Progenitor cell of endocrine pancreas (in vitro differentiated cells): ENCODE measurements around the gene CACNB3. TPM values are rescaled to one million over a fixed set of nuclear protein-coding genes. Genes with fewer than 3 reads are reported as not detected.

ENCODE experiments used
- DNase-seq: peaks from one replicate; pipeline ENCODE4 v3.0.0; 2021; ENCODE audit warnings: low spot score; ENCODE audit not compliant: unreplicated experiment
- H3K27ac Mint-ChIP-seq: 2 replicates; pipeline ENCODE4 v1.8.0; 2021; ENCODE audit warnings: mild to moderate bottlenecking, moderate library complexity, mixed read lengths
- H3K27me3 Mint-ChIP-seq: 2 replicates; pipeline ENCODE4 v1.8.0; 2021; ENCODE audit warnings: mixed read lengths
- H3K36me3 Mint-ChIP-seq: 2 replicates; pipeline ENCODE4 v1.8.0; 2022; ENCODE audit warnings: mixed read lengths; ENCODE audit not compliant: insufficient read depth
- H3K4me1 Mint-ChIP-seq: 2 replicates; pipeline ENCODE4 v1.8.0; 2021; ENCODE audit warnings: low read depth, mixed read lengths
- H3K4me3 Mint-ChIP-seq: 2 replicates; pipeline ENCODE4 v1.8.0; 2021; ENCODE audit warnings: low read depth, mild to moderate bottlenecking, moderate library complexity, mixed read lengths
- H3K9me3 Mint-ChIP-seq: 2 replicates; pipeline ENCODE4 v1.8.0; 2021; ENCODE audit warnings: low read depth, mixed read lengths
- microRNA-seq: library from miRNA; unstranded; fragments of <30 nt; microRNA quantifications from one replicate; pipeline ENCODE4 v1.1.0, GENCODE V29; 2020; ENCODE audit warnings: borderline number of aligned reads; ENCODE audit not compliant: unreplicated experiment
- total RNA-seq: library from RNA; stranded (reverse); gene quantifications from 2 replicates; pipeline ENCODE4 v1.2.1, GENCODE V29; 2021
- TF ChIP-seq, protein P1 (sequence below): fragments of 200-600 bp; sonication (generic); IDR thresholded peaks from one replicate; pipeline ENCODE4 v1.5.0; 2021; ENCODE audit warnings: antibody characterized with exemption, mild to moderate bottlenecking; ENCODE audit not compliant: unreplicated experiment

Gene CACNB3
- total RNA-seq, 1 donor from 2014 or later, result 73.9 TPM

DNA sequence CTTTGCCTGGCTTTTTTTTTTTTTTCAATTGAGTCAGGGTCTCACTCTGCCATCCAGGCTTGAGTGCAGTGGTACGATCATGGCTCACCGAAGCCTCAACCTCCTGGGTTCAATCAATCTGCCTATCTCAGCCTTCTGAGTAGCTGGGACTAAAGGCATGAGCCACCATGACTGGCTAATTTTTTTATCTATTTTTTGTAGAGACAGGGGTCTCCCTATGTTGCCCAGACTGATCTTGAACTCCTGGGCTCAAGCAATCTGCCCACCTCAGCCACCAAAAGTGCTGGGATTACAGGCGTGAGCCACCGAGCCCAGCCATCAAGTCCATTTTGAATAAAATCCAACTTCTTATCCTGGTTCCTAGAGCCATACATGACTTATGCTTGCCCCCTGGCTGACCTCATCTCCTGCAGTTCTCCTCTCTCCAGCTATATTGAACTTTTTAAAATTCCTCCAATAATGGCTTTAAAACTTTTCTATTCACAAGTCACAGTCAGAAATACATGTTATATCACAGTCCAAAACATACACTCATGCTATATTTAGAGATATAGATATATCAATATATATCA, 57.7 kb downstream of the CACNB3 start:
- DNase-seq, result no peak
- Mint-ChIP-seq H3K4me1 (peaks cover 6% of the 10 kb centered on the region), H3K36me3 (no peaks in the 10 kb centered on the region), H3K27me3 (no peaks in the 10 kb centered on the region), H3K9me3 (no peaks in the 10 kb centered on the region), H3K4me3 (no peak overlapping the region), H3K27ac (no peak overlapping the region)
- TF ChIP-seq, protein P1, sequence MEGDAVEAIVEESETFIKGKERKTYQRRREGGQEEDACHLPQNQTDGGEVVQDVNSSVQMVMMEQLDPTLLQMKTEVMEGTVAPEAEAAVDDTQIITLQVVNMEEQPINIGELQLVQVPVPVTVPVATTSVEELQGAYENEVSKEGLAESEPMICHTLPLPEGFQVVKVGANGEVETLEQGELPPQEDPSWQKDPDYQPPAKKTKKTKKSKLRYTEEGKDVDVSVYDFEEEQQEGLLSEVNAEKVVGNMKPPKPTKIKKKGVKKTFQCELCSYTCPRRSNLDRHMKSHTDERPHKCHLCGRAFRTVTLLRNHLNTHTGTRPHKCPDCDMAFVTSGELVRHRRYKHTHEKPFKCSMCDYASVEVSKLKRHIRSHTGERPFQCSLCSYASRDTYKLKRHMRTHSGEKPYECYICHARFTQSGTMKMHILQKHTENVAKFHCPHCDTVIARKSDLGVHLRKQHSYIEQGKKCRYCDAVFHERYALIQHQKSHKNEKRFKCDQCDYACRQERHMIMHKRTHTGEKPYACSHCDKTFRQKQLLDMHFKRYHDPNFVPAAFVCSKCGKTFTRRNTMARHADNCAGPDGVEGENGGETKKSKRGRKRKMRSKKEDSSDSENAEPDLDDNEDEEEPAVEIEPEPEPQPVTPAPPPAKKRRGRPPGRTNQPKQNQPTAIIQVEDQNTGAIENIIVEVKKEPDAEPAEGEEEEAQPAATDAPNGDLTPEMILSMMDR, result no peak

Small RNAs within 50 kb of the gene (microRNA-seq; reads per million reads assigned to microRNA genes)
- gene MIR4701, result not detected

Other genes starting within 250 kb of the CACNB3 start
- not detected in 2 replicates for gene LALBA, start 248.4 kb upstream of the CACNB3 start, total RNA-seq
- gene KANSL2, start 136.3 kb upstream of the CACNB3 start, total RNA-seq, result 49.5 and 54.4 TPM in 2 replicates
- 43.8 and 48.8 TPM in 2 replicates for gene CCNT1, start 101.8 kb upstream of the CACNB3 start, total RNA-seq
- gene ADCY6, start 29.4 kb upstream of the CACNB3 start, total RNA-seq, result 120 and 128 TPM in 2 replicates
- 116 and 129 TPM in 2 replicates for gene DDX23, start 33.7 kb downstream of the CACNB3 start, total RNA-seq
- gene RND1, start 47.4 kb downstream of the CACNB3 start, total RNA-seq, result 12.4 and 12.5 TPM in 2 replicates
- 21.9 and 22.5 TPM in 2 replicates for gene FKBP11, start 107.0 kb downstream of the CACNB3 start, total RNA-seq
- gene ARF3, start 139.0 kb downstream of the CACNB3 start, total RNA-seq, result 135 and 149 TPM in 2 replicates
- 0.17 TPM in 1 of 2 replicates, not detected in the other for gene WNT10B, start 153.2 kb downstream of the CACNB3 start, total RNA-seq
- not detected in 2 replicates for gene WNT1, start 159.8 kb downstream of the CACNB3 start, total RNA-seq
- 0.40 and 0.57 TPM in 2 replicates for gene DDN, start 180.9 kb downstream of the CACNB3 start, total RNA-seq
- 52.7 and 59.4 TPM in 2 replicates for gene PRKAG1, start 200.3 kb downstream of the CACNB3 start, total RNA-seq
- gene KMT2D, start 242.3 kb downstream of the CACNB3 start, total RNA-seq, result 130 and 132 TPM in 2 replicates